GM23248 (cell line): Measurements from ENCODE around the gene FAM227A.

Experiments used
- EZH2 ChIP-seq: fragments of 200-600 bp; sonication (generic); IDR thresholded peaks from 2 replicates; pipeline ENCODE4 v1.6.1; 2018; ENCODE audit warnings: antibody characterized with exemption, mild to moderate bottlenecking; ENCODE audit not compliant: insufficient read depth, poor library complexity, severe bottlenecking
- EZH2phosphoT487 ChIP-seq: fragments of 200-600 bp; sonication (generic); IDR thresholded peaks from 2 replicates; pipeline ENCODE4 v1.6.1; 2018; ENCODE audit warnings: antibody characterized with exemption, moderate library complexity, mild to moderate bottlenecking, low read depth; ENCODE audit not compliant: insufficient read depth

DNA sequence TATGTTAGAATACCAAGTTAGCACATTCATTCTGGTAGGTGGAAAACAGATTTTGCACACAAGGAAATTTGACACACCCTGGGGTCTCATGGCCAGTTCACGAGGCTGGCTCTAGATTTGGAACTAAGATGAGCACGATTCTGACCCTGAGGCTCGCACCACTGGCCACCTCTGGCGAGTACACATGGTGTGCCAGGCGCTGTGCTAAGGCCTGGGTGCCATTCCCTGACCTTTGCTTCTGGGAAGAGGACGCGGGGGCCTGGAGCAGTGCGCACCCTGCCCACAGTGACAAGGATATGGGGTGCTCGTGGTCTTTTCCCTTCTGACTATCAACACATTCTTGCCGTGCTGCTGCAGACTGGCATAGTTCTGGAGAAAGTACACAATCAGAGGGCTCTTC lies 56.7 kb downstream of the FAM227A start:
- TF ChIP-seq EZH2 (no peak), EZH2phosphoT487 (no peak)
